Ishikawa (cell line): ENCODE measurements around the gene CHST9.

Experiments used
- CEBPB ChIP-seq: IDR thresholded peaks from 2 replicates; pipeline ENCODE4 v1.6.1; 2012
- CREB1 ChIP-seq: IDR thresholded peaks from 2 replicates; pipeline ENCODE4 v1.6.1; 2012; ENCODE audit warnings: low read depth
- EGR1 ChIP-seq: IDR thresholded peaks from 2 replicates; pipeline ENCODE4 v1.6.1; 2012
- EP300 ChIP-seq: IDR thresholded peaks from 2 replicates; pipeline ENCODE4 v1.6.1; 2012; ENCODE audit warnings: borderline replicate concordance
- FOXM1 ChIP-seq: IDR thresholded peaks from 2 replicates; pipeline ENCODE4 v1.6.1; 2012; ENCODE audit warnings: low read depth, borderline replicate concordance
- MAX ChIP-seq: IDR thresholded peaks from 2 replicates; pipeline ENCODE4 v1.6.1; 2012
- NFIC ChIP-seq: IDR thresholded peaks from 2 replicates; pipeline ENCODE4 v1.6.1; 2012
- RAD21 ChIP-seq: IDR thresholded peaks from 2 replicates; pipeline ENCODE4 v1.6.1; 2012; ENCODE audit warnings: low read depth
- REST ChIP-seq: IDR thresholded peaks from 2 replicates; pipeline ENCODE4 v1.6.1; 2012; ENCODE audit warnings: low read depth, mild to moderate bottlenecking
- TAF1 ChIP-seq: IDR thresholded peaks from 2 replicates; pipeline ENCODE4 v1.6.1; 2012; ENCODE audit warnings: low read depth, mild to moderate bottlenecking
- TCF12 ChIP-seq: IDR thresholded peaks from 2 replicates; pipeline ENCODE4 v1.6.1; 2012; ENCODE audit warnings: low read depth
- TEAD4 ChIP-seq: IDR thresholded peaks from 2 replicates; pipeline ENCODE4 v1.6.1; 2012
- USF1 ChIP-seq: IDR thresholded peaks from 2 replicates; pipeline ENCODE4 v1.6.1; 2012
- YY1 ChIP-seq: IDR thresholded peaks from 2 replicates; pipeline ENCODE4 v1.6.1; 2012; ENCODE audit warnings: low read depth
- ZBTB7A ChIP-seq: IDR thresholded peaks from 2 replicates; pipeline ENCODE4 v1.6.1; 2012; ENCODE audit warnings: low read depth

Gene CHST9

DNA sequence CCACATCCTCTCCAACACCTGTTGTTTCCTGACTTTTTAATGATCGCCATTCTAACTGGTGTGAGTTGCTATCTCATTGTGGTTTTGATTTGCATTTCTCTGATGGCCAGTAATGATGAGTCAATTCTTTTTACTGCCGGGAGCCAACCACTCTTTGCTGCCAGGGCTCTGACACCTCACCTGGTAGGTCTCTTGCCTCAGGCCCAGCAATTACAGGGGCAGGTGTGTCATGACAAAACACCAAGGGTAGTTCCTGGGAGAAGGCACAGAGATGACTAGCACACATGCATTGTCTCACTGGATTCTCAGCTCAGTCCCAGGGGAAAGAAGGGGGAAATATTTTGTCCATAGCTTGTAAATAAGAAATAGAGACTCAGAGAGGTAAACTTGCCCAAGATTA, 122.3 kb downstream of the CHST9 start:
- TF ChIP-seq MAX (no peak), RAD21 (no peak), REST (no peak), TCF12 (no peak), EGR1 (no peak), CREB1 (no peak), CEBPB (no peak), ZBTB7A (no peak), YY1 (no peak), EP300 (no peak), NFIC (no peak), TEAD4 (no peak), FOXM1 (no peak), TAF1 (no peak), USF1 (no peak)

- no peak for TF ChIP-seq MAX
Measured at GRCh38 chr18:27061488-27062095, 123.5 kb downstream of the CHST9 start.

DNA sequence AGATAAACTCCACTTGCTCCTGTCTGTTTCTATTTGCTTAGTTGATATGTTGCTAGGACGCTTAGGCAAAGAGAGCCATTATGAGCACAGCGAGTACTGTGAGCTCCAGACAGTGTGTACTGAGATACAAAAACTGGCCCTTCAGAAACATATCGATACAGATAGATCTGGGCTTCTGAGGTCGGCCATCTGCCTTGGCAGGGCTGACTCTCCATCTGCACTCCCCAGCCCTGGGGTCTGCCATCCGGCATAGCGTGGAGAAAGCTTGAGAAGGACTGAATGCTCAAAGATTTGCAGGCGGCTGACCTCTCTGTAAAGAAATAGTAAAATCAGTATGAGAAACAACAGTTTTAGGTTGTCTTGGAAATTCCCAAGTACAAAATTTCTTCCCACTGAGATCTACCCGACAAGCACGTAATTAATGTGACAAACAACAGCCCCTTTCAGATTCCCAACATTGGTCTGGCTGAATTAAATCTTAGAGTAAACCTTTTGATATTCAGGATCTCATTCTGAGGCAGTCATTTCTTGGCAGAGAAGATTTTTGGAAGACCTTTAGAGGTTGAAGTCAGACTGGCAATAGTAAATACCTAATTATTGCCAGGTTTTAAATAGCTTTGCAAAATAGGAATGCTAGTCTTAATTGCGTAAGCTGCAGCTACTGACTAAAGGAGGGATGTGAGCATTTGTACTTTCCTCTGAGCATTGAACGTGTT, 127.4 kb downstream of the CHST9 start:
- TF ChIP-seq EP300 (no peak), MAX (no peak), TAF1 (no peak), NFIC (no peak), CREB1 (no peak), ZBTB7A (no peak), TCF12 (no peak), REST (no peak), RAD21 (no peak), YY1 (no peak), EGR1 (no peak), TEAD4 (no peak), CEBPB (no peak), FOXM1 (no peak), USF1 (no peak)

DNA sequence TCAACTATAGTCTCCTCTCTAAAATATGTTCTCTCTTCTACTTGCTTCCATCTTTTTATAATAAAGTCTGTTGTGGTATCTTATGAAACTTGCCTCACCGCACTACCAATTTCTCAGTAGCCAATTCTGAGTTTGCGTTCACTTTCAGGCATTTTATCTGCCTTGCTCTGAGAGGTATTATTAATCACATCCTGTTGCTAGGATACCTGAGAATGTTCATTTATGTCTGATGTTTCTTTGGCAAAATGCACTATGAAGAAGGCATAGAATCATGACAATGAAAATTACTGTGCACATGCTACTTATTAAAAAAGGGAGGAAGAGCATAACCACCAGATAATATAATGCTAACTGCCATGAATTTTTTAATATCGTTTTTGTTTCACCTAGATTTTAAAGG, 130.2 kb downstream of the CHST9 start:
- no peak for TF ChIP-seq NFIC

DNA sequence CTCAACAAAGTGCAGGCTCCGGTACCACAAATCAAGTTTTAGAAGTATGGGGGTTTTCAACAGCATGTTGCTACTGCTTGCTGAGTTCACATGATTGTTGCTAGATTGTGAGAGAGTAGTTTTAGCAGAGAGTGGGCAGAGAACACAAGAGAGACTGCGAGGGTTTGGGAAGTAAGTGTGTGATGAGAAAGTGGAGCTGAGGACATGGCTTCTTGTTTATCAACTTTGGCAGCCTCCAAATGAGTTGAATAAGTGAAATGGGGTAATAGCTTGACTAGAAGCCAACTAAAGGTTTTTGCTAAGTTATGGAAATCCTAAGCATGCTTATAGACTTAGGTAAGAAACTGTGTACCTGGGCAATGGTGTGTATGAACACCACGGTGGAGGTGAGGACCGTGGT, 135.1 kb downstream of the CHST9 start:
- no peak for TF ChIP-seq CEBPB
- no peak for TF ChIP-seq EP300
- TF ChIP-seq FOXM1: no peak
- TF ChIP-seq NFIC: no peak
- TF ChIP-seq MAX: no peak
- TF ChIP-seq RAD21: no peak
- no peak for TF ChIP-seq REST
- no peak for TF ChIP-seq CREB1
- TF ChIP-seq TCF12: no peak
